NB4 (cell line): ENCODE data around the gene ARID2.

Experiments
- DNase-seq: peaks from one replicate; pipeline ENCODE4 v3.0.0; 2010; ENCODE audit warnings: low read depth
- H3K4me3 ChIP-seq: one replicate; pipeline ENCODE4 v1.5.1; 2011; ENCODE audit warnings: mild to moderate bottlenecking, low read depth, low read length, moderate library complexity
- CTCF ChIP-seq: IDR thresholded peaks from one replicate; pipeline ENCODE4 v1.5.1; 2012; ENCODE audit warnings: low read depth, low read length
- MAX ChIP-seq: IDR thresholded peaks from 2 replicates; pipeline ENCODE4 v1.6.1; 2011; ENCODE audit warnings: low read depth, low read length
- MYC ChIP-seq: IDR thresholded peaks from 2 replicates; pipeline ENCODE4 v1.6.1; 2011; ENCODE audit warnings: low read depth, low read length
- POLR2A ChIP-seq: IDR thresholded peaks from 2 replicates; pipeline ENCODE4 v1.6.1; 2011; ENCODE audit warnings: mild to moderate bottlenecking; ENCODE audit not compliant: insufficient read length; ENCODE audit errors: extremely low read depth

Gene ARID2

GRCh38 chr12:45707241-45707857 is 22.2 kb upstream of the ARID2 start:
- TF ChIP-seq MAX (no peak), POLR2A (no peak), CTCF (no peak), MYC (no peak)
- no peak for DNase-seq
- H3K4me3 ChIP-seq, result no peak overlapping the region

GRCh38 chr12:45708363-45708762 is 21.1 kb upstream of the ARID2 start:
- DNase-seq, result no peak
- no peak overlapping the region for H3K4me3 ChIP-seq
- TF ChIP-seq POLR2A (no peak), MAX (no peak), MYC (no peak), CTCF (no peak)

GRCh38 chr12:45708901-45709300 is 20.6 kb upstream of the ARID2 start:
- DNase-seq, result no peak
- no peak for TF ChIP-seq CTCF
- no peak for TF ChIP-seq MAX
- TF ChIP-seq POLR2A, result no peak
- no peak for TF ChIP-seq MYC
- no peak overlapping the region for H3K4me3 ChIP-seq

- DNase-seq, result no peak
- no peak for TF ChIP-seq MAX
- no peak for TF ChIP-seq POLR2A
- no peak overlapping the region for H3K4me3 ChIP-seq
Observed at GRCh38 chr12:45712319-45712718, 17.2 kb upstream of the ARID2 start.

GRCh38 chr12:45713078-45713477 is 16.4 kb upstream of the ARID2 start:
- no peak for DNase-seq
- no peak overlapping the region for H3K4me3 ChIP-seq
- TF ChIP-seq CTCF (no peak), MYC (no peak), POLR2A (no peak), MAX (no peak)

GRCh38 chr12:45718306-45718705 is 11.2 kb upstream of the ARID2 start:
- TF ChIP-seq MAX, result no peak
- no peak for TF ChIP-seq MYC
- TF ChIP-seq CTCF, result no peak
- no peak for TF ChIP-seq POLR2A
- DNase-seq, result no peak
- no peak overlapping the region for H3K4me3 ChIP-seq
